ENCODE data around the gene FHIT. TPM values are rescaled to one million over a fixed set of nuclear protein-coding genes. Genes with fewer than 3 reads are reported as not detected.

The FHIT gene
- total and polyA plus RNA-seq, 9 donors = 5.1 to 11.8 (median 9.5) TPM

GRCh38 chr3:60660026-60660425 lies 591.2 kb downstream of the FHIT start:
- no peaks in the 10 kb centered on the region for H3K9me3 ChIP-seq
- no peak overlapping the region for H3K27ac ChIP-seq
- intact Hi-C loops (cut with DNase I) = no loop called here
- WGBS, 3 donors = 81 to 93% (median 89%) methylated on average over 2 of the region's 2 CpGs
- no peak for DNase-seq
- no peaks in the 10 kb centered on the region for H3K36me3 ChIP-seq
- no peaks in the 10 kb centered on the region for H3K27me3 ChIP-seq
- H3K4me3 ChIP-seq = no peak overlapping the region
- no peaks in the 10 kb centered on the region for H3K4me1 ChIP-seq (ENCODE audit: insufficient read depth)
- TF ChIP-seq, protein P1, sequence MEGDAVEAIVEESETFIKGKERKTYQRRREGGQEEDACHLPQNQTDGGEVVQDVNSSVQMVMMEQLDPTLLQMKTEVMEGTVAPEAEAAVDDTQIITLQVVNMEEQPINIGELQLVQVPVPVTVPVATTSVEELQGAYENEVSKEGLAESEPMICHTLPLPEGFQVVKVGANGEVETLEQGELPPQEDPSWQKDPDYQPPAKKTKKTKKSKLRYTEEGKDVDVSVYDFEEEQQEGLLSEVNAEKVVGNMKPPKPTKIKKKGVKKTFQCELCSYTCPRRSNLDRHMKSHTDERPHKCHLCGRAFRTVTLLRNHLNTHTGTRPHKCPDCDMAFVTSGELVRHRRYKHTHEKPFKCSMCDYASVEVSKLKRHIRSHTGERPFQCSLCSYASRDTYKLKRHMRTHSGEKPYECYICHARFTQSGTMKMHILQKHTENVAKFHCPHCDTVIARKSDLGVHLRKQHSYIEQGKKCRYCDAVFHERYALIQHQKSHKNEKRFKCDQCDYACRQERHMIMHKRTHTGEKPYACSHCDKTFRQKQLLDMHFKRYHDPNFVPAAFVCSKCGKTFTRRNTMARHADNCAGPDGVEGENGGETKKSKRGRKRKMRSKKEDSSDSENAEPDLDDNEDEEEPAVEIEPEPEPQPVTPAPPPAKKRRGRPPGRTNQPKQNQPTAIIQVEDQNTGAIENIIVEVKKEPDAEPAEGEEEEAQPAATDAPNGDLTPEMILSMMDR (IDR thresholded peaks at IDR 0.05) = no peak
- TF ChIP-seq EP300 (IDR thresholded peaks at IDR 0.05) (no peak), POLR2A (IDR thresholded peaks at IDR 0.05) (no peak)

GRCh38 chr3:60659098-60659497 lies 592.2 kb downstream of the FHIT start:
- TF ChIP-seq EP300 (IDR thresholded peaks at IDR 0.05) (no peak), POLR2A (IDR thresholded peaks at IDR 0.05) (no peak)
- TF ChIP-seq, protein P1 (IDR thresholded peaks at IDR 0.05) = no peak
- WGBS, 3 donors = 91 to 100% (median 95%) methylated on average over 1 of the region's 1 CpG
- no peak for DNase-seq
- intact Hi-C loops (cut with DNase I) = no loop called here
- Histone ChIP-seq H3K4me1 (ENCODE audit: insufficient read depth) (no peaks in the 10 kb centered on the region), H3K27me3 (no peaks in the 10 kb centered on the region), H3K9me3 (no peaks in the 10 kb centered on the region), H3K27ac (no peak overlapping the region), H3K4me3 (no peak overlapping the region), H3K36me3 (no peaks in the 10 kb centered on the region)

- 91 to 97% (median 92%) methylated on average over 2 of the region's 2 CpGs for WGBS, 3 donors
Observed at GRCh38 chr3:60657972-60658371, 593.3 kb downstream of the FHIT start.

GRCh38 chr3:60652829-60653228 lies 598.4 kb downstream of the FHIT start:
- no peaks in the 10 kb centered on the region for H3K9me3 ChIP-seq

More at GRCh38 chr3:60657972-60658371, 593.3 kb downstream of the FHIT start:
- no peaks in the 10 kb centered on the region for H3K4me1 ChIP-seq (ENCODE audit: insufficient read depth)
- H3K27me3 ChIP-seq = no peaks in the 10 kb centered on the region
- no peaks in the 10 kb centered on the region for H3K9me3 ChIP-seq
- intact Hi-C loops (cut with DNase I) = no loop called here
- H3K36me3 ChIP-seq = no peaks in the 10 kb centered on the region
- TF ChIP-seq POLR2A (IDR thresholded peaks at IDR 0.05) (no peak), EP300 (IDR thresholded peaks at IDR 0.05) (no peak)
- TF ChIP-seq, protein P1 (IDR thresholded peaks at IDR 0.05) = no peak
- H3K4me3 ChIP-seq = no peak overlapping the region
- DNase-seq = no peak
- H3K27ac ChIP-seq = no peak overlapping the region

More at GRCh38 chr3:60652829-60653228, 598.4 kb downstream of the FHIT start:
- no peaks in the 10 kb centered on the region for H3K27me3 ChIP-seq
- no peaks in the 10 kb centered on the region for H3K36me3 ChIP-seq
- H3K4me1 ChIP-seq (ENCODE audit: insufficient read depth) = no peaks in the 10 kb centered on the region
- H3K4me3 ChIP-seq = no peak overlapping the region
- H3K27ac ChIP-seq = no peak overlapping the region
- 92 to 97% (median 96%) methylated on average over 2 of the region's 2 CpGs for WGBS, 3 donors
- intact Hi-C loops (cut with DNase I) = no loop called here
- TF ChIP-seq POLR2A (IDR thresholded peaks at IDR 0.05) (no peak), EP300 (IDR thresholded peaks at IDR 0.05) (no peak)
- TF ChIP-seq, protein P1 (IDR thresholded peaks at IDR 0.05) = no peak
- no peak for DNase-seq

Measured in ovary (tissue), 9 donors.